Skeletal muscle satellite cell (primary cell): Measurements from ENCODE around the gene DCLK1.

Source experiments
- H3K27me3 ChIP-seq: 2 replicates; pipeline ENCODE4 v1.7.0; 2013; ENCODE audit warnings: low read length; ENCODE audit not compliant: control insufficient read depth, insufficient read depth
- H3K36me3 ChIP-seq: 2 replicates; pipeline ENCODE4 v1.7.0; 2013; ENCODE audit warnings: mild to moderate bottlenecking, control low read depth, low read length; ENCODE audit not compliant: insufficient read depth
- H3K4me1 ChIP-seq: 2 replicates; pipeline ENCODE4 v1.7.0; 2013; ENCODE audit warnings: low read length; ENCODE audit not compliant: control insufficient read depth, insufficient read depth
- H3K4me2 ChIP-seq: 2 replicates; pipeline ENCODE4 v1.7.0; 2013; ENCODE audit warnings: mild to moderate bottlenecking, low read length
- H3K4me3 ChIP-seq: 2 replicates; pipeline ENCODE4 v1.7.0; 2013; ENCODE audit warnings: low read length
- H3K9ac ChIP-seq: 2 replicates; pipeline ENCODE4 v1.7.0; 2013; ENCODE audit warnings: mild to moderate bottlenecking, low read depth, low read length, moderate library complexity
- H3K9me3 ChIP-seq: replicated peaks from 2 replicates; pipeline ENCODE4 v1.7.0; 2013; ENCODE audit warnings: mild to moderate bottlenecking, control low read depth, low read length

Gene DCLK1

DNA sequence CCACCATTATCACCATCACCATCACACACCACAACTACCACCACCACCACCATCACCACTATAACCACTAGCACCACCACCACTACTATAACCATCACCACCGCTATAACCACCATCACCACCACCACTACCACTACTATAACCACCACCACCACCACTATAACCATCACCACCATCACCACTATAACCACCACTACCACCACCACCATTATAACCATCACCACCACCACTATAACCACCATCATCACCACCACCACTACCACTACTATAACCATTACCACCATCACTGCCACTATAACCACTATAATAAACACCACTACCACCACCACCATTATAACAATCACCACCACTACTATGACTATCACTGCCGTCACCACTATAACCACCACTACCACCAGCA, 173.2 kb downstream of the DCLK1 start:
- peaks cover 4% of the 10 kb centered on the region for H3K4me1 ChIP-seq
- H3K36me3 ChIP-seq = no peaks in the 10 kb centered on the region
- H3K9ac ChIP-seq = no peak overlapping the region
- H3K4me3 ChIP-seq = no peak overlapping the region
- no peaks in the 10 kb centered on the region for H3K9me3 ChIP-seq
- H3K27me3 ChIP-seq = no peaks in the 10 kb centered on the region
- H3K4me2 ChIP-seq = no peak overlapping the region

DNA sequence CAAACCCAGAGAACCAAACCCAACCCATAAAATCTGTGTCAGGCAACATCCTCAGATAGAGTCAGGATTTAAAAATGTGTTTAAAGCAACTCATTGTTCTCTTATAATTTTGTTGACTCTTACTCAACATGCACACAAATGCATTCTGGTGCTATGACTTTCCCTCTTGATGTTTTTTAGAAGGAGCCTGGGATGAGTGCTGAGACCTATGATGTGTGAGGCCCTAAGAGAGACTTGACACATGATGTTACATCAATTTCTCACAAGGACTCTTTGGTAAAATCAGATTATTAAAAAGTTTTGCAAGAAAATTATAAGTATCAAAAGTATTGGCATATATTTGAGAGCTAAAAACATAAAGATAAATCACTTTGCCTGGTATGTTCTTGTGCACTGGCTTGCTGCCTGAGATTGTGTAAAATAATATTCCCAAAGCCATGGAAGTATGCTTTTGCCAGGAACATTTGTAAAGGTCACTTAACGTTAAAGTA, 173.9 kb downstream of the DCLK1 start:
- no peak overlapping the region for H3K4me3 ChIP-seq
- H3K9me3 ChIP-seq = no peaks in the 10 kb centered on the region
- no peaks in the 10 kb centered on the region for H3K36me3 ChIP-seq
- H3K9ac ChIP-seq = no peak overlapping the region
- H3K27me3 ChIP-seq = no peaks in the 10 kb centered on the region
- no peak overlapping the region for H3K4me2 ChIP-seq
- peaks cover 4% of the 10 kb centered on the region for H3K4me1 ChIP-seq

DNA sequence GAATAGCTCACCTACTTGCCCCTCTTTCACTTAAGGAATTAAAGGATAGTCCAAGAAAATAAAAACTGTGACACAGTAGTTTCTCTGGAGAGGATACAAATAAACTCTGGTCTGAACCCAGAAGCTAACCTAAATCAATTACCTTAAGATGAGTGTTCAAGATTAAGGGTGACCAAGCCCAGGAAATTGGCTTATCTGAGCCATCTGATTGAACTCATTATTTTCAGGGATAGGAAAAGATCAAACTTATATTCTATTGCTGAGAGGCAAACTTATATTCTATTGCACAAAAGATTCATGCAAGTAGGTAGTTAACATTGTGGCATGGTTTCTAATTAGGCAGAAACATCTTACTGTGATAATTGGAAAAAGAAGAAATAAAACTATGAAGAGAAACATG, 175.1 kb downstream of the DCLK1 start:
- Histone ChIP-seq H3K9me3 (no peaks in the 10 kb centered on the region), H3K27me3 (no peaks in the 10 kb centered on the region), H3K36me3 (no peaks in the 10 kb centered on the region), H3K4me3 (no peak overlapping the region), H3K9ac (no peak overlapping the region), H3K4me2 (no peak overlapping the region), H3K4me1 (peaks cover 4% of the 10 kb centered on the region)

DNA sequence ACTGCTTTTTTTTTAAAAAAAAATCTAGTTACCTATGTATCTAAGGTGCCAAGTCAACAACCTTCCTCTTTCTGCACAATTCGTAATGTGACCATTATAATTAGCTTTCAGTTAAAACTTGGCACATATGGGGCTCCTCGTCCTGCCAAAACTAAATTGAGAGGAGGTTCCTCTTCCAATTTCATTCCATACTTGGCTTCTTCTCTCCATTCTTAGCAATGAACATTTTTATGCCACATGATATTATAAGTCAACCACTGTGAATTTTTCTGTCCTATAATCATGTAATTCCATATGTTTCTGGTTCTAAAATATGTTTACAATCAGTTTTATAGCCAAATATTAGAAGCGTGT, 177.0 kb downstream of the DCLK1 start:
- no peak overlapping the region for H3K4me2 ChIP-seq
- no peaks in the 10 kb centered on the region for H3K36me3 ChIP-seq
- no peaks in the 10 kb centered on the region for H3K9me3 ChIP-seq
- H3K4me3 ChIP-seq = no peak overlapping the region
- no peak overlapping the region for H3K9ac ChIP-seq
- H3K27me3 ChIP-seq = no peaks in the 10 kb centered on the region
- H3K4me1 ChIP-seq = peaks cover 4% of the 10 kb centered on the region

DNA sequence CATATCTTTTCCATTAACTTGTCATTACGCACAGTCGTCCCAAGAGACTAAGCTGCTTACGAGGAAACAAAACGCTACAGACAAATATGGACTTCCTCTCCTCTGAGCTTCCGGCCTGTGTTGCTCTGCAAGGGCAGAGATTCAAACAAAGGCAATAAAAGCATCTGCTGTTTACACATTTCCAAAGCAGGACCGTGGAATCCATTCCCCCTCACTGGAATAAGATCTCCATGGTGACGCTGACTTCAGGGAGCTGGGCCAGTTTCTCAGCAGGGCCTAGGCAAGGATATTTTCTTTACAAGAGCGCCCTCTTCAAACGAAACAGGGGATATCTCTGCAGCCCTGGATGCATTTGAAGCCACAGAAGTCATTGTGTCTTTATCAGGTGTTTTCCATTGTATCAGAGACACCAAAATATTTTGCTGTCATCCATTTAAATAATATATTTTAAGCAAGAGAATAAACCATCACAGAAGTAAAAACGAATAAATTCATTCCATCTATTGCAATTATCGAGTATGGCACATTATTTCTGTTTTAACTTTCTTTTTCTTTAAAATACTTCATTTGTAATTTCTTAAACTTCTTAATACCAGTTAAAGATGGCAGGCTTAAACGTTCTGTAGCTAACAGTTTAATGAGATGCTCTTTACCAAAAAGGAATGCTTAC, 177.5 kb downstream of the DCLK1 start:
- H3K27me3 ChIP-seq = no peaks in the 10 kb centered on the region
- H3K36me3 ChIP-seq = no peaks in the 10 kb centered on the region
- H3K4me1 ChIP-seq = peaks cover 4% of the 10 kb centered on the region
- peak overlapping the region; percentile 41 for H3K4me3 ChIP-seq
- no peaks in the 10 kb centered on the region for H3K9me3 ChIP-seq
- H3K9ac ChIP-seq = peak overlapping the region; percentile 6
- peak overlapping the region; percentile 71 for H3K4me2 ChIP-seq

DNA sequence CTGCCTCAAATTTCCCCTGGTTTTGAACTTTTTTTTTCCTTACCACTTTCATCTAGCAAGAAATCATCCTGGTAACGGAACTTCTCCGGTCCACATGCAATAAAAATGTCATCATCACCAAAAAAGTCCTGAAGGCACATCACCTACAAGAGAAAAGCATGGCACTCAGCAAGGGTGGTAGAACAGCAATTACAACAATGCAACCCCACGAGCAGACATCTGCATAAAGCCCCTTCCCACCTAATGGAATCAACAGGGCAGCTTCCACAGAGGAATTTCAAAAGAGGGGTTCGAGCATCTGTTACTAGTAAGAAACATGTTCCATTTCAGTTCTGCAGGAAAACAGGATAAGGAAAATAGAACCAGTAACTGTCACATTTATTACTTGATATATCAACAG, 183.9 kb downstream of the DCLK1 start:
- Histone ChIP-seq H3K9me3 (no peaks in the 10 kb centered on the region), H3K4me2 (no peak overlapping the region), H3K4me1 (no peaks in the 10 kb centered on the region), H3K9ac (no peak overlapping the region), H3K4me3 (no peak overlapping the region), H3K27me3 (no peaks in the 10 kb centered on the region), H3K36me3 (no peaks in the 10 kb centered on the region)

DNA sequence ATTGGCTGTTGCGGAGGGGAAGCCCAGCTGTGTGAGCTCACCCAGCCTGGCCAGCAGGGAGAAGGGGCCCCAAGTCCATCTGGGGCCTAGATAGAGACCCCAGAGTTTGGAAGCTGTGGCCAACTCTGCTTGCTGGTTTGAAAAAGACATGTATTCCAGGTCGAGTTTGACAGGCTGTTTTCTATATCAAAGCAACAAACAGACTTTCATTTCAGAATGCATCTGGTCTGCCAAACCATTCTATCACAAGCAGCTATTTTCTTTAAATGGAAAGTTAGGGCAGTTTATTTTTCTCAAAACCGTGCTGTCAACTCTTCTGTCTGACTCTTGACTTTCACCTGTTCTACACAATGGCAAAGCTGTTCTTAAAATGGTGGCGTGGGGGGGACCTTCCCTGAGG, 185.8 kb downstream of the DCLK1 start:
- H3K4me1 ChIP-seq = no peaks in the 10 kb centered on the region
- H3K27me3 ChIP-seq = no peaks in the 10 kb centered on the region
- H3K9ac ChIP-seq = no peak overlapping the region
- H3K4me2 ChIP-seq = no peak overlapping the region
- H3K9me3 ChIP-seq = no peaks in the 10 kb centered on the region
- H3K36me3 ChIP-seq = no peaks in the 10 kb centered on the region
- no peak overlapping the region for H3K4me3 ChIP-seq

DNA sequence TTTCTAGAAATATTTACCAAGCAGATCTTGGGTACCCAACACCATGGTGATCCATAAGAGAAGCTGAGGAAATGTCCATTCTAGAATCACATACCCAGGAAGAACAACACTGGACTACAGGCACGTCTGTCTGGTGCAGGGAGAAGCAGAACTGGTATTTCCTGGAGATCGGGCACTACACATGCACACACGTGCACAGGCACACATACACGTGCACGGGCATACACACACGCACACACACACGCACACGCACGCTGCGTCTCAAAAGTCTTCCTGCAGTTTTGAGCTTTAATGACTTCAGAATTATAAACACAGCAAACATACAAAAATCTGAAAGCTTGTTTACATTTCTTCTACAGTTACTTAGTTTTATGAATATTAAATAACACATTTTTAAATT, 189.8 kb downstream of the DCLK1 start:
- Histone ChIP-seq H3K36me3 (no peaks in the 10 kb centered on the region), H3K4me2 (no peak overlapping the region), H3K4me3 (no peak overlapping the region), H3K9ac (no peak overlapping the region), H3K9me3 (no peaks in the 10 kb centered on the region), H3K27me3 (no peaks in the 10 kb centered on the region), H3K4me1 (no peaks in the 10 kb centered on the region)

DNA sequence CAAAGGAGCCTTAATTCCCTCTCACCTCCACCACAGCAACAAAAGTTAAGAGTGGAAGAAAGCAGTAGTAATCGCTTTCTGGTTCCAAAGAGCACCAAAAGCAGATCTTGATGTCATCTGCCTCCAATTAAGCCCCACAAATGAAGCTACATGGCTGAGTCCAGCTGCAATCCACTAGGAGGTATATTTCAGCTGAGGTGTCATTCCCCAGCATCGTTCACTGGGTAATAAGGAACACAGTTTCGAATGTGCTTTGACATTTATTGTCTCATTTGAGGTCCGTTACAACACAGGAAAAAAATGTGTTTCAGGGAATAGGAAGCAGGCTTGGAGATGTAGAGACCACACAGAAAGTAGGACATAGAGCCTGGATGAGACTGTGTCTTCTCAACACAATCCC, 190.4 kb downstream of the DCLK1 start:
- Histone ChIP-seq H3K9ac (no peak overlapping the region), H3K4me3 (no peak overlapping the region), H3K36me3 (no peaks in the 10 kb centered on the region), H3K4me1 (no peaks in the 10 kb centered on the region), H3K9me3 (no peaks in the 10 kb centered on the region), H3K4me2 (no peak overlapping the region), H3K27me3 (no peaks in the 10 kb centered on the region)

DNA sequence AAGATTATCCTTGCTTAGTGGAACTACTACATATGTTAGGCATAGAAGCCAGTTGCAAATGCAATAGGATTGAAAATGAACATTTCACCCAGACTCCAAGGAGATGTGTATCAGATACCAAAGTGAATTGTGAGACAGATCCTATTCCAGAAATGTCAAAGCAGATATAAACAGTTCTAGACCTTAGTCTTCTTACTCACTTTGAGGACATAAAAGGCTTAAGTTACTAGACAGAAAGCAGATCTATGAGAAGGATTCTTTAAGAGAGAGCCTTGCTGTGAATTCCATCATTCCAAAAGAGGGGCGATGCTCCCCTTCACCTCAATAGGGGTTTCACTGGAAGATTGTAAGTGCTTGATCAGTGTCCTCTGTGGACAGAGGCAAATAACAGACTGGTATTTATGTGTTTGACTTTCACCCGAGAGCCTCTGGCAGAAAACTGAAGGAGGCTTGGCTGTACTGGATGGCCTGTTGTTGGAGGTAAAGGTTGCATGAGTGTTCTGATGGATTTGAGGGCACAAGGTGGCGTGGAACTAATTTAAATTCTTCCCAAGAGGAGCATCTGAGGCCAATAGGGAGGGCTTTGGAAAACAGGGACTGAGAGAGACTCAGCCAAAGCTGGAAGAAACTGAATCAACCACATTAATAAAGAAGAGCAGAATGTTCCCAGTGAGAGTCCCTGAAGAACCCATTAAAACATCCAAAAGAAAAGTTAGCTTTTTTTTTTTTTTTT, 194.8 kb downstream of the DCLK1 start:
- H3K4me1 ChIP-seq = no peaks in the 10 kb centered on the region
- H3K4me3 ChIP-seq = no peak overlapping the region
- H3K27me3 ChIP-seq = no peaks in the 10 kb centered on the region
- no peaks in the 10 kb centered on the region for H3K36me3 ChIP-seq
- no peak overlapping the region for H3K9ac ChIP-seq
- no peaks in the 10 kb centered on the region for H3K9me3 ChIP-seq
- H3K4me2 ChIP-seq = no peak overlapping the region

DNA sequence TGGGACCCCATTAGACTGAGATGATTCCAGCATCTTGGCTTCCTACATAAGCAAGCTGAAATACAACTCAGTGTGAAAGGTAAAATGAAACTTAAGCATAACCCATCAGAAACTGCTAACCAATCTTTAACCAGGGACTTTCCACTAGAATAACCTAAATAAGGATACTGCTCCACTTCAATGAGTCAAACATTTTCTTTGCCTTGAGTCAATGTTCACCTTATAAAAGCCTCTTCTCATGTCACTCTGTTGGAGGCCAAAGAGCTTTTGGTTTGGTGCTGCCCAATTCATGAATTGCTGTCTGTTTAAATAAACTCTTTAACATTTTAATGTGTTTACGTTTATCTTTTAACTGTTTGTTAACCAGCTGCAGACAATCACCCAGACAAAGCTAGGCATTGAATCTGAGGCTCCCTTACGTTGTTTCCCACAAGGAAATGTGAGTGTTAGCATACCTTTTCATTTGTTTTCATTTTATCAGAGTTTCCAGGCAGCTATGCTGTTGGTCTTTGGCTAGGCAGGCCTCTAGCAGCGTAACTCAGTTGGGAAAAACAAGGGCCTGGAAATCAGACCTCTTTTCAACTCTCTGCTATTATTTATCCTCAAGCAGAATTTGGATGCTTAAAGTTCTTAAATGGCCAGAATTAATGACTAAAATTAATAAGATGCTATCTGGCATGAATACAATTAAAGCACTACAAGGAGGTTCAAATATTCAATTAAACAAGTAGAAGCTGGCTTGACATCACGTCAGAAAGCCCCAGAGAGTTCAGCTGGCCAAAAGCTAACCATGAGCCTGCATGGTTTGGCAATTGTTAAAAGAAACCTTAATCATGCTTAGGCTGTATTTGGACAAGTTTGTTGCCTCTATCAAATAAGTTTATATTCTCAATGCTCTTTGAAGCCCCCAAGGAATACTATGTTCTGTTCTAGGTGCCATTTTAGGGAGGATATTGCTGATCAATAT, 200.2 kb downstream of the DCLK1 start:
- Histone ChIP-seq H3K27me3 (no peaks in the 10 kb centered on the region), H3K4me3 (no peak overlapping the region), H3K4me2 (no peak overlapping the region), H3K36me3 (no peaks in the 10 kb centered on the region), H3K9me3 (no peaks in the 10 kb centered on the region), H3K9ac (no peak overlapping the region), H3K4me1 (peaks cover 17% of the 10 kb centered on the region)
